Right lobe of liver (tissue), 6 donors: ENCODE results near the gene B4GALT2. TPM values are rescaled to one million over a fixed set of nuclear protein-coding genes. Genes with fewer than 3 reads are reported as not detected.

ENCODE experiments used
- ATAC-seq, 4 donors: fragments of 200-7000 bp; cut with Tn5 transposase; one replicate each; pipeline ENCODE4 v1.9.1; 2020; ENCODE audit warnings: mild to moderate bottlenecking in 4 of 4, moderate library complexity in 4 of 4
- DNase-seq, 3 donors: peaks; one replicate each; pipeline ENCODE4 v3.0.0-alpha.2; 2020
- H3K27ac ChIP-seq, 3 donors: fragments of 200-600 bp; one replicate each; pipeline ENCODE4 v1.8.0; 2022
- H3K27me3 ChIP-seq, 2 donors: fragments of 200-600 bp; one replicate each; pipeline ENCODE4 v1.8.0; 2022
- H3K36me3 ChIP-seq, 4 donors: fragments of 200-600 bp; sonication (generic) in 1 of 4; one replicate each; pipeline versions ENCODE4 v1.5.1 to v1.8.0; 2017 to 2022; ENCODE audit warnings: control low read depth in 1 of 4
- H3K4me1 ChIP-seq, 4 donors: fragments of 200-600 bp; sonication (generic) in 1 of 4; one replicate each; pipeline versions ENCODE4 v1.5.1 to v1.8.0; 2017 to 2022; ENCODE audit warnings: control low read depth in 1 of 4
- H3K4me3 ChIP-seq, 3 donors: fragments of 200-600 bp; one replicate each; pipeline ENCODE4 v1.8.0; 2022
- H3K9me3 ChIP-seq, 4 donors: fragments of 200-600 bp; sonication (generic) in 1 of 4; one replicate each; pipeline versions ENCODE4 v1.5.1 to v1.8.0; 2017 to 2022; ENCODE audit warnings: control low read depth in 1 of 4
- CTCF ChIP-seq, 4 donors: fragments of 200-600 bp in 3 of 4; fragments of 450-650 bp in 1 of 4; IDR thresholded peaks; one replicate each; pipeline versions ENCODE4 v1.5.1 to v1.8.0; 2016 to 2022; ENCODE audit warnings: antibody characterized with exemption in 4 of 4, mild to moderate bottlenecking in 2 of 4
- POLR2A ChIP-seq: fragments of 450-650 bp; IDR thresholded peaks from one replicate; pipeline ENCODE4 v1.6.1; 2017; ENCODE audit warnings: antibody characterized with exemption, mild to moderate bottlenecking
- WGBS: methylation state at CpG from one replicate; pipeline ENCODE4 v1.1.6; 2018; ENCODE audit warnings: low coverage, low lambda C conversion rate; ENCODE audit not compliant: insufficient coverage; ENCODE audit errors: missing lambda C conversion rate; 5-methylcytosine and 5-hydroxymethylcytosine counted together
- intact Hi-C, 2 donors: fragments of 100-400 bp; cut with DNase I; formaldehyde crosslinking; loops; one replicate each; pipeline versions ENCODE4 v1.11.2 to v1.14.1; 2022
- total RNA-seq, 6 experiments: library from RNA; depleted of rRNA in 2 of 6; stranded (reverse); fragments of >200 nt in 2 of 6; fragmentation: NEBNext Ultra II Directional in 3 of 6; extraction: Animal tissue kit (Norgen Biotek cat#: 25700) in 3 of 6; gene quantifications; one replicate each; pipeline versions ENCODE4 v1.1.0 to v1.2.4, GENCODE V29; 2016 to 2023
- donor health status: DM: no; HTN: yes; CAD: no.
- donor health status: DM: no; HTN: no; CAD: no.
- donor health status: DM: no; HTN: no; CAD: no.
- donor health status: DM: no; HTN: yes; CAD: no.
- donor health status: DM: no; HTN: yes; CAD: no.

B4GALT2 gene
- total RNA-seq, 6 experiments from 2014 or later, result 13.4 to 49.5 (median 18.5) TPM

- no peaks in the 10 kb centered on the region for H3K9me3 ChIP-seq
- H3K4me1 ChIP-seq, result peaks cover 0 to 3% (median 0%) of the 10 kb centered on the region in 4 donors
- no peak overlapping the region for H3K4me3 ChIP-seq
- H3K27me3 ChIP-seq, result no peaks in the 10 kb centered on the region
- no peak for TF ChIP-seq CTCF (IDR thresholded peaks at IDR 0.05)
- no peak for TF ChIP-seq POLR2A
- no peak for DNase-seq
- 79% methylated on average over 5 of the region's 8 CpGs for WGBS
- H3K36me3 ChIP-seq, result no peaks in the 10 kb centered on the region
- no peak overlapping the region for H3K27ac ChIP-seq
- intact Hi-C loops, result no loop called here
- no peak for ATAC-seq
Measured at GRCh38 chr1:44033041-44033575, 54.1 kb downstream of the B4GALT2 start.

GRCh38 chr1:44033756-44034155 lies 54.7 kb downstream of the B4GALT2 start:
- DNase-seq, result no peak
- no peak overlapping the region for H3K27ac ChIP-seq
- TF ChIP-seq CTCF (IDR thresholded peaks at IDR 0.05) (no peak), POLR2A (no peak)

GRCh38 chr1:44034423-44034822 lies 55.4 kb downstream of the B4GALT2 start:
- H3K36me3 ChIP-seq, result no peaks in the 10 kb centered on the region
- no peak overlapping the region for H3K27ac ChIP-seq
- H3K27me3 ChIP-seq, result no peaks in the 10 kb centered on the region
- TF ChIP-seq CTCF (IDR thresholded peaks at IDR 0.05), result no peak
- no peak for TF ChIP-seq POLR2A
- no peak overlapping the region for H3K4me3 ChIP-seq
- DNase-seq (no peak), ATAC-seq (no peak)
- WGBS, result 100% methylated on average over 1 of the region's 4 CpGs
- H3K9me3 ChIP-seq, result no peaks in the 10 kb centered on the region
- intact Hi-C loops, result no loop called here
- peaks cover 0 to 3% (median 0%) of the 10 kb centered on the region in 4 donors for H3K4me1 ChIP-seq

More at GRCh38 chr1:44033756-44034155, 54.7 kb downstream of the B4GALT2 start:
- Histone ChIP-seq H3K27me3 (no peaks in the 10 kb centered on the region), H3K4me1 (peaks cover 0 to 3% (median 0%) of the 10 kb centered on the region in 4 donors), H3K4me3 (no peak overlapping the region), H3K36me3 (no peaks in the 10 kb centered on the region), H3K9me3 (no peaks in the 10 kb centered on the region)
- ATAC-seq, result no peak
- intact Hi-C loops, result no loop called here
- 75% methylated on average over 2 of the region's 8 CpGs for WGBS

GRCh38 chr1:44034976-44035716 lies 56.1 kb downstream of the B4GALT2 start:
- intact Hi-C loops, result loop anchor here (5.0 kb wide), 1 partner anchor 33 kb away; no protein-coding TSS in a partner anchor
- Histone ChIP-seq H3K27ac (no peak overlapping the region), H3K27me3 (no peaks in the 10 kb centered on the region), H3K36me3 (no peaks in the 10 kb centered on the region), H3K4me3 (no peak overlapping the region), H3K9me3 (no peaks in the 10 kb centered on the region), H3K4me1 (peaks cover 0 to 3% (median 0%) of the 10 kb centered on the region in 4 donors)
- no peak for ATAC-seq
- 61% methylated on average over 6 of the region's 11 CpGs for WGBS
- TF ChIP-seq POLR2A, result no peak
- TF ChIP-seq CTCF (IDR thresholded peaks at IDR 0.05), result no peak
- DNase-seq, result no peak
